GM18873 (cell line): ENCODE results near the gene FOXP1.
"Not testable (repeated sequence)": the region's sequence is repeated elsewhere in the genome, so short reads cannot be mapped to it uniquely, and the experiment has no call there.

Experiments
- ATAC-seq: cut with Tn5 transposase; IDR thresholded peaks from one replicate; pipeline ENCODE4 v1.9.1; 2021; ENCODE audit warnings: mild to moderate bottlenecking, moderate library complexity, moderate number of reproducible peaks; ENCODE audit not compliant: unreplicated experiment, low FRiP score

Gene FOXP1

GRCh38 chr3:71536376-71536965, 47.1 kb downstream of the FOXP1 start:
- no peak for ATAC-seq

GRCh38 chr3:71533588-71533987, 49.9 kb downstream of the FOXP1 start:
- ATAC-seq: no peak

GRCh38 chr3:71532639-71533395, 50.7 kb downstream of the FOXP1 start:
- no peak for ATAC-seq

- no peak for ATAC-seq
Observed at GRCh38 chr3:71530903-71531530, 52.5 kb downstream of the FOXP1 start.

DNA sequence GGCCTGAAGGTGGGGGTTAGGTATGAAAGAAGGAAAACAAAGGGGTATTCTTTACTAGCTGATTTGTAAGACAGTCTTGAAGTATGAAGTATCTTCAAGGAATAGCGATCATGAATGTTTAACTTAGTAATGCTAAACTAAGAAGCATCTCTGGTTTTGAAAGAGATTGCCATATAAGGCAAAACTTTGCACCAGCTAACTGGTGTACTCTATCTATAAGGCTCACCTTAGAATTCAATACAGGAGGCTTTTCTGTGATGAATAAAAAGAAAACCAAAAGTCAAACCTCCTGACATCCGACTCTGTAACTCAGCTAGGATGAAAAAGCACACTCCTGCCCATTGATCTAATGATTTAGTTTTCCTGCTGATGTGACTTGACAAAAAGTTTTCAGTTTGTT, 54.7 kb downstream of the FOXP1 start:
- peak; percentile 81 for ATAC-seq

DNA sequence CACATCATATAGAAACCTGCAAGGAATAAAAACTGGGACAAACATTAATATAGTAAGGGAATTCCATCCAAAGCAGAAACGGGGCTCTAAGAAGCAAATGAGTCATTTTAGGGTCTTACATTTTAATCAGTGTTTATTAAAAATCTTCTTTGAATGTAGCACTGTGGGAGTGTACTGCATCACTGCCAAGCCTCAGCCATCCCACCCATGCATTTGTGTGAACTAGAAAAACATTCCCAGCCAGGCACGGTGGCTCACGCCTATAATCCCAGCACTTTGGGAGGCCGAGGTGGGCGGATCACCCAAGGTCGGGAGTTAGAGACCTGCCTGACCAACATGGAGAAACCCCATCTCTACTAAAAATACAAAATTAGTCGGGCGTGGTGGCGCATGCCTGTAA, 57.1 kb downstream of the FOXP1 start:
- not testable (repeated sequence) for ATAC-seq

GRCh38 chr3:71525391-71525790, 58.1 kb downstream of the FOXP1 start:
- ATAC-seq: no peak

- ATAC-seq: no peak
Observed at GRCh38 chr3:71524672-71525071, 58.9 kb downstream of the FOXP1 start.

DNA sequence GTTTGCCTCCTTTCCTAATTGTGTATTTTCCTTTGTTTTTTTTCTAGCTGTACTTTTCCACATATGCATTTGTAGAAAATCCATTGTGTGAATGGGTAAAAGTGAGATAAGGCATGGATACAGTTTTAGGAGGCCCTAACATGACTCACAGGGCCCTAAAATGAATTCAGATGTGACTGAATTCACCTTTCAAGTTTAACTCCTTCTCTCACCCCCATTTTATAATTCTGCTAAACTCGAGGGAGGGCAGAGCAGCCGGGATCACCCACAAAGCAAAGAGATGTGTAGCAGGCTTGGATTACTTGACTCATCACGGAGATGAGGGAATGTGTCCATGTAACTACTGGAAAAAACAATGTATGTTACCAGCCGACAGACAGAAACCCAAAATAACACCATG, 59.9 kb downstream of the FOXP1 start:
- ATAC-seq: no peak

GRCh38 chr3:71521940-71522876, 61.3 kb downstream of the FOXP1 start:
- no peak for ATAC-seq

GRCh38 chr3:71521021-71521352, 62.5 kb downstream of the FOXP1 start:
- no peak for ATAC-seq

DNA sequence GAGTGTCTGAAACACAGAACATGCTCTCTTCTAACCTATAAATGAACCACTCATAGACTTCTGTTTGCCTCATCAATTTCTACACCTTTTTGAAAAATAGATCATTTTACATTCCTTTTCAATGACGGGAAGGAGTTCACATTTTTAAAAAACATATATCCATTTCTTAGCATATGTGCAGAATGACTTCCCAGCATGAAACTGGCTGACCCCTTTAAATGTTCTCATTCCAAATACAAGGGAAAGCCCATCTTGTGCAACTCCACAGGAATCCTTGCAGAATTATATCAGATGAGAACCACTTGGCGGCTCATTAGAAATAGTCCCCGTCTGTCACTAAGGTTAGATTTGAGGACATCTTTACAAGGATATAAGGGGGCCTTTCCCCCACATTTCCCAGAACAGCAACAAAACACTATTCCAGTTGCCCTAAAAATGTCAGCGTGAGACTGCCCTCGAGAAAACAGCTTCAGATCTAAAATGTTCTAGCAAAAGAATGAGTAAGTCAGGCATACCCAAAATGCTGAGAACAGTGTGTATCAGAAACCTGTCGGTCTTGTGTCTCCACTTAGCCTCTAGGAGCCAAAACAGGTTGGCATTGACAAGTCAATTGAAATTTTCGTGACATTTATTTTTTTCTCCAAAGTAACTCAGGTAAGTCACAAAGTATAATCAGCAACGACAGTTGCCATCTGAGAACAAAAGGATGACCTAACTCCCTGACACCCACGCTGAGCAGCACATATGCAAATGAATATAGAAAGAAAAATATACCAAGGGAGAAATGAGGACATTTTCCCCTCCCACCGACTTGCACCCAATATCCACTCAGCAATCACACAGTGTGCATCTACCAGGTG, 63.1 kb downstream of the FOXP1 start:
- ATAC-seq: no peak

- ATAC-seq: no peak
Observed at GRCh38 chr3:71518089-71518488, 65.4 kb downstream of the FOXP1 start.

GRCh38 chr3:71517271-71517791, 66.2 kb downstream of the FOXP1 start:
- no peak for ATAC-seq

- ATAC-seq: no peak
Observed at GRCh38 chr3:71515636-71516365, 67.7 kb downstream of the FOXP1 start.

GRCh38 chr3:71514621-71515020, 68.9 kb downstream of the FOXP1 start:
- no peak for ATAC-seq

GRCh38 chr3:71513515-71513914, 70.0 kb downstream of the FOXP1 start:
- no peak for ATAC-seq

GRCh38 chr3:71513081-71513480, 70.4 kb downstream of the FOXP1 start:
- no peak for ATAC-seq

DNA sequence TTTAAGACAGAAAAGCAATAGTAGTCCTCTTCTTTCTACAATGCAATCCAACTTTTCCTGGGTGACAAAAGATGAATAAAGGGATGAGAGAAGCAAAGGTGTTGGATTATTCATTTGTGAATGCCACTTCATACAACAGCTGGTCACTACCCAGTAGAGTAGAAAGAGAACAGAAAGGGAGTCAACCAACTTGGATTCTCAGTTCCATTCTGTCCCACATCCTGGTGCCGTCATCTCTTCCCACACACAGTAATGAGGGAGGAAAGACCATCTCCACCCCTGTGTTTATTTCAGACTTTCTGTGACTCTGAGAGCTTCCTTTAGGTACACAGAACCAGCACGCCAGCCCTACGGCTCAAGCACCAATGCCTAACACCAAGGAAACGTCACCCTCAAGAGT, 71.0 kb downstream of the FOXP1 start:
- no peak for ATAC-seq
